OCI-LY1 (cell line): ENCODE measurements around the gene LDLRAD4.

ENCODE experiments used
- CTCF ChIP-seq: fragments of 200-600 bp; sonication (generic), shearing (Covaris generic); IDR thresholded peaks from 2 replicates; pipeline ENCODE4 v1.5.1; 2017; ENCODE audit warnings: mild to moderate bottlenecking, antibody characterized with exemption, low read length, moderate library complexity, mixed read lengths
- EZH2 ChIP-seq: fragments of 200-600 bp; sonication (generic), shearing (Covaris generic); IDR thresholded peaks from 2 replicates; pipeline ENCODE4 v1.8.0; 2017; ENCODE audit warnings: borderline replicate concordance, mixed run types, mild to moderate bottlenecking, antibody characterized with exemption, low read length, moderate library complexity, mixed read lengths

- TF ChIP-seq CTCF (no peak), EZH2 (no peak)
Measured at GRCh38 chr18:13260197-13260934, 41.8 kb downstream of the LDLRAD4 start.
